GM21786 (cell line): ENCODE measurements around the gene STC2.

Experiments
- ATAC-seq: cut with Tn5 transposase; IDR thresholded peaks from one replicate; pipeline ENCODE4 v1.9.1; 2021; ENCODE audit not compliant: unreplicated experiment

Gene STC2

DNA sequence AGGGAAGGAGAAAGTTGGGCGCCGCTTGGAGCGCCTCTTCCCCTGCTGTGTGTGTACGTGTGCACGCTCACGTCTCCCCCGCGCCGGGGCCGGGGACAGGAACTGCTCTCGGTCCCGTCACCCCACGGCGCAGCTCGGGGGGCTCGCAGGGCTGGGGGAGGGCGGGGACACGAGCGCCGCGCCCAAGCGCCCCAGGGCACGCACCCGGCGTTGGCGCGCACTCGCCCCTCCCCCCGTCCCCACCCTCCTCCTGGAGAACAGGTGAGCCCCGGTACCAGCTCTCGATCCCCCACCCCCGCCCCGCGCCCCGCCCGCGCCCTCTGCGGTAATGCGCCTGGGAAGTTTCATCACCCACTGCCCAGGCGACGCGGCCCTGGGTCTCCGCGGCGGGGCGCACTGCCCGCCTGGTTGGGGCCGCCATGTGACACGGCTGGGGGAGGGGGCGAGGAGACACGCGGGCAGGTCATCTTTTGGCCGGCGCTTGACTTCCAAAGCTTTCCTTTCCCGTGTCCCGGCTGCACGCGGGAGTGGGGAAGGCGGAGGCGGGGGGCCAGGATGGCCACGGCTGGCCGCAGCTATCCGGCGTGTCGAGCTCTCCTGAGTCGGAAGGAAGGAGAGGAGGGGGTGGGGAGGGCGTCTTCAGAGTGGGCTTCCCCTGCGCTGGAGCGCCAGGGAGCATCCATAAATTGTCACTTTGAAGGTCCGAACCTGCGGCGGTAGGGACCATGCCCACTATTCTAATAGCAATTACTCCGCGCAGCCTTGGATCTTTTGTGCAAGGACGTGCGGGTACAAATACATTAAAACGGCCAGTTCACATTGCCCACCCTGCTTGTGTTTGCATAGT lies 1.5 kb upstream of the STC2 start:
- ATAC-seq: peak; percentile 25

DNA sequence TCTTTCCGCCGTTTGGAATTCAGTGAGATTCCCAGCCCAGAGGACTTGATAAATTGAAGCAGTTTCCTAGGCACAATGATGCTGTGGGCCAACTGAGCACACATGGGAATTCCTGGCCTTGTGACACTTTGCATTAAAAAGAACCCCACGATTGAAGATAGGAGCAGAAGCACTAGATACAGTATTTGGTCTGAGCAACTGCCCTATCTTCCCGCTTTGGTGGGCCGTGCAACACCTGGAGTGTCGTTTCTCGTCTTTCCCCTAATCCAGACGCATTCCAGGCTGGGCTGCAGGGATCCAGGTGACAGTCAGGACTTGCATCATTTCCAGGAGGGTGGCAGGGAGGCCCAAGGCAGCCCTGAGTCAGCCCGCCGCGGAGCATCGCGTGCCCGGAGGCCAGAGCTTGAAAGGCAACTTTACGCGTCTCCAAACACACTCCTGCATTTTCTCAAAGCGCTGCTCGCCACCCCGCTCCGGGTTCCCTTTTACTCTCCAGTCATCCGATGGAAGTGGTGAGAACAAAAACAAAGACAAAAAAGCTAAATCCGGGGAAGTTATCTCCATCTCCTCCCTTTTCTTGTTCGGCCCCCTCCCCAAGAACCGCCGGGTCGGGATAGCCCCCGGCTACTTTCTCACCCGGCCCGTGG lies 753 bp upstream of the STC2 start:
- ATAC-seq: no peak

DNA sequence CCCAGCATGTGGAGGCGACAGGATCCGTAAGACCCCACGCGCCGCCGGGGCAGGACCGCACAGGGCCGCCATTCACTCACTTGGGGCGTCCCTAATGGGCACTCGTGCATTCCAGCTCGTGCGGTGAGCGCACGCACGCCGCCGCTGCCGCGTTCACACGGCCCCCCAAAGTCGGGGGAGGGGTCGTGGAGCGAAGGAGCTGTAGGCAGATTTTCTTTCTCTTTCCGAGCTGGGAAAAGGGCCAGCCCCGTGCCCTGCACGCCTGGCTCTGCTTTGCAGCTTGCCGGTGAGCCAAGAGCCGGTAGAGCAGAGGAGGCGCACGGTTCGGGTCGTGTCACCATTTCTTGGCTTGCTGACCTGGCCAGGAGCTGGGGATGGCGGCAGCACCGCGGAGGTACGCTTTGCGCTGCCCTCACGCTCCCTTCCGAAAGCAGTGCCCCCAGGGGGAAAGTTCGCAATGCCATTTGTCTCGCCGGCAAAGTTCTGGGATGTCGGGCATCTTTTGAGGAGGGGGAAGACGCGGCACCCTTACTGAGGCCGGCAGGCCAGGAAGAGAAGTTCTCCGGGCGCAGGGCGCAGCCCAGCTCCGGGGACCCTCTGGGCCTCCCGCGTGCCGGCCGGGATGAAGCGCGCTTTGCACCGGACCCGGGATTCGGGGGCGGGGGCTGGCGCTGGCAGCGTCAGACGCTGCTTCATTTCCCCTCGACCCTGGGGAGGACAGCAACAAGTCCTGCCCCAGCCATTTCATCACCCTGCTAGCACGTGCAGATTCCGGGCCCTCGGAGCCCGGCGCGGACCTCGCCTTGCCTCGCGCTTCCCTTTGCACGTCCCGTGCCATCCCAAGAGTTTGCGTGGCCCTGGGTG lies 898 bp downstream of the STC2 start:
- no peak for ATAC-seq

DNA sequence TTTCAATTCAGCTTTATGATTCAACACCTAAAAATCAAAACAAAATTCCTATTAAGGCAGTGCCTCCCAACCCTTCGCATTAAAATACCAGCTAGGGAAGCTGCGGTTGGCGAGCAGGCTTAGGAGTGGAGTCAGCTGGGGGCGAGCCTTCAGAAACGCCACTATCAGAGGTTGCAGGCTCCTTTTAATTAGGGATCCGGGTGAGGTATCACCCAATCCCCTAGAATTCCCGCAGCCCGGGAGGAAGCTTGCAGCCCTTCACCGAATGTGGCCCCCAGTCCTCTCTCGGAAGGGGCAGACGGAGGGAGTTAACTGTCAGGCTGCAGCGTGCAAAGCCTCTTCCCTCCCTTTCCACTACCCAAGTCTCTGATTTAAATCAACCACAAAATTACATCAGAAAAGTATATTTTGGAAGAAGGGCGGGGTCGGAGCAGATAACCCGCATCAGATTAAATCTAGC lies 1.7 kb downstream of the STC2 start:
- ATAC-seq: no peak

DNA sequence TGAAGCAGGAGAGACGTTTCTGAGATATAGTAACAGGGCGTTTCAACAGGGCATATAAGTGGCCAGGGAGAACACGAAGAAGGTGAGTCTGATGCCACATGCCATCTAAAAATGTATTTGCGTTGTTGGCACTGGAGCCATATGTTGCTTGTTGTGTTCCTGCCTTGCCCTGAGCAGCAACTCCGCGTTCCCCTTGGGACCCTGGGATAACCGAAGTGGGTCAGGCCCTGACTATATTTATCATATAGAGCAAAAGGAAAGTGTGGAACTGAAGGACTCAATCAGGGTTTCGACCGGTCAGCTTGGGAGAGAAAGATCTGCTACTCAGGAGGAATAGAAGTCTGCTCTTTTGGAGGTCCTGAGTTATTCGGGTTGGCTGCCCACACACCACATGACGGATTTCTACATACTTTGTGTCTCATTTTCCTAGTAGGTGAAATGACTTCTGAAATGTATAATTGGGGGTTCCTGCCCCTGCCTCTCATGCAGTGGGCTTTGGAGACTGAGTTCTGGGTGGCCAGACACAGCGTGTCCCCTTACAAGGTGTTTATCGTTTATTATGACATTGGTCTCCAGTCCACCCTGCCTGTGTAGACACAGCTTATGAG lies 3.0 kb downstream of the STC2 start:
- ATAC-seq: no peak

DNA sequence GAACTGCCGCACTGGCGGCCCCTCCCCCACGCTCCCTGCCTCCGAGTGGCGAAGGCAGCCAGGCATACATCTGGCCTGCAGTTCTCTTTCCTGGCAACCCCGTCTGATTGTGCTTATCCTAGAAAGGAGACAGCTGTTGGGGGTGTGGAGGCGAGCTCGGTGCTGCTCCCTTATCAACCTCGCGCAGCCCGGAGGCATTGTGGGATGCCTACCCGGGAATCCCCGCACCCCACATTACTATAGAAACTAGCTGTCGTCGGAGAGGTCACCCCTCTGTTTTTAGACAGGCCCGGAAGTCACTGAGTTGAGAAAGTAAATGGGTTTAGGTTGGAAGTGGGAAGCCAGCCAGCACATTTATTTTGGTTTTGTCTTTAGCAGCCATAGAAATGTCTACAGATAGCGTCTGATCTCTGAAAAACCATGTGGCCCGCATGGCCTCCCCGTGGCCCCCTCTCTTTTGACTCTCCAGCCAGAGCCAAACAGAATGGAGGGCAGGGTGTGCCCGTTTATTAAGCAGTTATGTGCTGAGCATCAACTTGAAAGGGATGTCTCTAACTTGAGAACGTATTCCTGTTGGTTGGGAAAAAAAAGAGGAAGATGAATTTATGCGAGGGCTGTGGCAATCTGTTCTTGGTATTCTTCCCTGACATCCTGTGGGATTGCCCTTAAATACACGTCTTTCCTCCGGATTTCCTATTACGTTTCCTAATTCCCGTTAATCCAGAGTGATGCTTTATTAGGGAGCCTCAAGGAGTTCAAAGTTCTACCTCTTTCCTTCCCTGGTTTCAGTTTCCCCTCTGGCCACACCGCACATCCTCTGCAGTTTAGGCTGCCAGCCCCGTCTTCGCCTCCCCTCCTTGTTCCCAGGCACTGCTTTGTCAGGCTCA lies 3.9 kb downstream of the STC2 start:
- ATAC-seq: no peak

DNA sequence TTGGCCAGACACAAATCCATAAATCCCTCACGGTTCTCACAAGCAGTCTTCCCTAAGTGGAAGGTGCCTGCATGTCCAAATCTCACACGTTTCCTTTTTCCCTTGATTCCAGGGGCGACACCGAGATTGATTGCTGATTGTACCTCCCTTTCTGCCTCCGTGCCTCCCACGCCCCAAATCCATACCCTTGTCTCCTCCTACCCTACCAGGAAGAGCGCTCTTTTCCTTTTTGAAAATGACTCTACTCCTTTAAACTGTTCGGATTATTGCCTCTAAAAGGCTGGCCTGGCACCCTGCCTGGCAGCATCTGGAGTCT lies 4.5 kb downstream of the STC2 start:
- ATAC-seq: no peak

DNA sequence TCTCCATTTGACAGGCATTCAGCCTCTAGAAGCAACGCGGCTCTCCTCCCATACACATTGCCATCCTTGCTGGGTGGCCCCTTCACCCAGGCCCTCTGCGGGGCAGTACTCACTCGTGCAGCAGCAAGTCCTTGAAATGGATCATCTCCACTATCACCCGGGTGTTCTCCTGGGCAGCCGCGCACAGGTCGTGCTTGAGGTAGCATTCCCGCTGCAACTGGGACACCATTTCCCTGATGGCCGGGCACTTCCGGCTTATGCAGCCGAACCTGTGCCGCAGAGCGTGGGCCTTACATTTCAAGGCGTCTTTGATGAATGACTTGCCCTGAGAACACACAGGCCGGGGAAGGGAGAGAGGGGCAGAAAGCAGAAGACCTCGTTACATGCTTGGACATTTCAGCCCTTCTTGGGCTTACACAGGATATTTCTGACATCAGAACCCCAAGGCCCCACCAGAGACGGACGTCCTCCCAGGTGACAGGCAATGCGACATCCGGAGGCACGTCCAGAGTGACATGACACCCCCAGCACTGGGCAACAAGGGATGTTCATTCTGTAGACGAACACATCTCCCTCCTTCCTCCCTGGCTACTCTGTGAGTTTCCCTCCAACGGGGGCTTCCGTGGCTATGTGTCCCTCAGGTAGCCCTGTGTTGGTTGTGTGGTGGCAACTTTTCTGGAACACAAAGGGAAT lies 5.0 kb downstream of the STC2 start:
- ATAC-seq: no peak

DNA sequence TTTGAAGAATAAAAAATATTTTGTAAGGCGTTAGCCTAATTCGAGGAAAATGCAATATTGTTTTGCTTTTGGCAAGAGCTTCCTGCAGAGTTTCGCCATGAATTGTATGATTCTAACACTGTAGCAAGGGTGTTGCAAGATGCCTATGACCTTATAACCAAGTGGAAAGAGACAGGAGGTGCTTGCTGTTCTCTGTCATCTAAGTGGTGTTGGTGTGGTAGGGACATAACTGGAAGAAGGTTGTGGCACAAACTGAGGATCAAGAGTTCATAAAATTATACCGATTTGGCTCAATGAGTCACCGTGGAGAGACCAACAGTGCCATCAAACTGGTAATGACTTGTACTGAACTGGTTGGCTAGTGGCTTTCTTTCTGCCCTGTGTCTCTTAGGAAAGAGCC lies 6.3 kb downstream of the STC2 start:
- ATAC-seq: no peak

DNA sequence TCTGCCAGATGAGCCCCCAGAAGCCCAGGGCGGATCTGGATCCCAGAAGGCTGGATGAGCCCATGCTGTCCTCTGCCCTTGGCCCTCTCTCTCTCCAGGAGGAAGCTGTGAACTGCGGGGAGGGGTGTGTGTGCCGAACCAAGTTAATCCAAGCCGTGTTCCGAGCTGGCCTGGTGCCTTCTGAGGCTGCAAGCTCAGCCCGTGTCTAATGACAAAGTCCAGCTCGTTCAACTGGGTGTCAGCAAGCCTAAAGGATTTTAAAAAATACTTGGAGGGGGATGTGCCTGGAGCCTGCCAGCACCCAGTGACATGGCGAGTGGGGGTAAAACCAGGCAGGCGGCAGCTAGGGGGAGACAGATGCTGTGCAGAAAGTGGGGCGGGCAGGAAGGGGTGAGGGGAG lies 8.0 kb downstream of the STC2 start:
- no peak for ATAC-seq

DNA sequence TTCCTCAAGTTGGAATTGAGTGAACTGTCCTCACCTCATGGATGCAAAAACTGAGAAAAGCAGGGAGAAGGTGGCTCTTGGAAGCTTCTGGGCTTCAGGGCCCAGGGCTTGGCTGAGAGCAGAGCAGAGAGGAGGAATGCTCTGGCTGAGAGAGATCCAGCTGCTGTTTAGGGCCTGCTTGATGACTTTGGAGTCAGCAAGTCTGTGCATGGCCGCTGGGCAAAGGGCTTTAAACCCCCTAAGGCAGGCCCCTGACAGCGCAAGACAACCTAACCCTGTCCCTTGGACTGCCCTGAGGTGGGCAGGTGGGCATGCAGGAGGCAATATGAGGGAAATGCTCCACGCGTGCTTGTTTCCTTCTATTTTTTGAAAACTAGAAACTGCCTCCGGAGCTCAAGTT lies 8.6 kb downstream of the STC2 start:
- ATAC-seq: no peak

DNA sequence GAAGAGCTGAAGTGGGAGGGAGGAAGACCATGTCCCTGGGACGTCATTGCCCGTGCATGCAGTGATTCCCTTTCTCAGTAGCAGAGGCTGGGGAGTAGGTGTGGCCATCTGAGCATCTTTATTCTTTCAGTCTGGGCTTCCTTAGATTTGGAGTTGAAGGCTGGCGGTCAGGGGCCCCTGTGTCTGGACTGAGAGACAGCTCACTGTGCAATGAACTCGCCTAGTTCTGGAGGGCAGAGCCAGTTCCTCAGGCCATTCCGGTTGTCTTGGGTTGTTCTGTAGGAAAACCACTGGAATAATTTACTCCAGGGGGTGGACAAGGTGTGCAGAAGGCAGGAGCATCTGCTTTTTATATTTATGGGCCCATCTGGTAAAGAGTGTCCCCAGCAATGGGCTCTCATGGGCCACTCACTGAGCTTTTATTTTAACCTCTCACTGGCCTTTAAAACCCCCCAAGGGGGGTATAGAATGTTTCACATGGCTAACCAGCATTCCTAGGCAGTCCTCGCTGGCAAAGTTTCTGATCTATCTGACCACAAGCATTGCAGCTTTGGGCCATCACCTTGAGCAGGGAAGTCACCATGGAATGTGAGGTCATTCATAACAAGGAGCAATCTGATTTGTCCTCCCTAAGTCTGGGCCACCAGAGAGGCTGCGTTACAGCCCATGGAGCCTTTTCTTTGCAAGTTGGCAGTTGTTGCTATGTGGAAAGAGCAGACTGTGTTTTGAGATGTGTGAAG lies 9.2 kb downstream of the STC2 start:
- ATAC-seq: no peak

DNA sequence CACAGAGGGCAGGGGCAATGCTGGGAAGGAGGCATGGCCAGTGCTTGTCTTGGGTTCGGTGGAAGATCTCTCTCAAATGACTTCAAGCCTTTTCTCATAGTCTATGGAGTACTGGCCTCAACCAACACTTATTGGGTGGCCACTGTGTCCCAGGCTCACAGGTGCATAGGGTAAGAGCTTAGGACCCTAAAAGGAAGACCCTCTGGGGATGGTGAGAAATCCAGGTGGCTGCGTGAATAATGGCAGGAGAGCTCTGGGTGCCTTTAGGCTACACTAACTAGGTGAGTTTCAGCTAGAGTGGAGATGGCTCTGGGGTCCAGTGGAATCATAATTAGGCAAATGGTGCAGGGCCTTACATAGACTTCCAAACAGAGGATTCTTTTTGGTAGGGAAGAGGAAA lies 9.9 kb downstream of the STC2 start:
- ATAC-seq: no peak

DNA sequence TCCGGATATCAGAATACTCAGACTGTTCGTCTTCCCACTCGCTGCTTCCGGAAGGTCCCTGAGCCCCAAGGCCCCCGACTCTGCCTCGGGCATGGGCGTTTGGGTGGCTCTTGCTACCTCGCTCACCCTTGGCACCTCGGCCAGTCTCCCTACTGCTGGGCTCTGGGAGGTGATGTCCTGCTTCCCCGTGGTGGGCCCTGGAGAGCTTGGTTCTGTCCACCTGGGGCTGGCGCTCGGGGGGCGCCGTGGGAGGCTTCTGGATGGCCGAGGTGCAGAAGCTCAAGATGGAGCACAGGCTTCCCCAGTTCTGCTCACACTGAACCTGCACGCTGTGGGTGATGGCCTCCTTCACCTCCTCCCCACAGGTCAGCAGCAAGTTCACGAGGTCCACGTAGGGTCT lies 10.4 kb downstream of the STC2 start:
- no peak for ATAC-seq

DNA sequence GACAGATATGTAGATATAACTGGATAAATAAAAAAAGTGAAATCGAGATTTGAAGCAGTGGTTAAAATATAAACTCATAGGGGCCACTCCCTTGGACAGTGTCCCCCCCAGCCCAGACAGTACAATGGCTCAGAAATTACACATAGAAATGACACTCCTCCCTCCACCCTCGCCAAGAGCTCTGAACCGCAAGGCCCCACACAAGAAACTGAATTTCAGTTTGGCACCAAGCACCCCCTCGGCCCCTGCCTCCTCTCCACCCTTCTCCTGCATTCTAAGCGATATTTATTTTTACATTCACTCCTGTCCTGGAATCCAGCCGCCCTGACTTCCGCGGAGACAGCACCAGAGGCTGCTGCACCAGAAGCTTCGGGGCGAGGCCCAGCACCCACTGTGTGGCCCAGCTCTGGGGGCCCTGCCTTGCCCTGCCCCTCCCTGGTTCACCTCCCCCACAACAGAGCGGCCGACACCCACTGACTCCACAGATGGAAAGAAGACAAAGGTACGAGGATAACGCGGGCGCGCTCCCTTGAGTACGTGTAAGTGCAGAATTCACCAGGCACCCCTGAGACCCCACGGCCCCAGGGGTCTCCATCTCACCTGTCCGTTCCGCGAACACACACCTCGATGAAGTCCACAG lies 11.0 kb downstream of the STC2 start:
- ATAC-seq: no peak

DNA sequence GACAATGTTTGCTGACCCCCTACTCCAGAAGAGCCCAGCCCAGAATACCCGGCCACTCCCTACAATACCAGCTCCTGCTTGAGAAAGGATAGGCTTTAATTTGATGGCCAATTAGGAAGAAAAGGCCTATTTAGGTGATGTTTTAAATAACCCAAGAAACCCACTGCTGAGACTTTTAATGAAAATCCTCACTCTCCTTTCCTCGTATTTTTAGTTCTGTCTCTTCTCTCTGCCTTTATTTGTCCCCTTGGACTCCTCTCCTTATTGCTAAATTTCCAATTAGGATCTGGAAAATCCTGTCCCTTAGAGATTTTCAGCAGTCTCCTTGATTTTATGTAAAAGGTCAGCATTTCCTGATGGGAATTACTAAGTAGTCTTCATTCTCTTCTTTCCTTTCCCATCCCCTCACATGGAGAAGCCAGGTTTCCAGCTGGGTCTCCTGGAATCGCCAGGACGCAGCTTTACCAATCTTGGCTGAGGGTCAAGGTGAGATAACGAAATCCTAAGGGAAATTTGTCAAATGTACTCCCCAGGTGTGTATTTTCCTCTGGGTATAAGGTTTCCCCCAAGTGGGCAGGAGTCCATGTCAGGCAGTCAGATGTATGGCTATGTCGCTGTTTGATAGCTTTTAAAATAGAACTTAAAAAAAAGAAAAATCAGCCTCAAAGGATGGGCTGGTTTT lies 11.7 kb downstream of the STC2 start:
- ATAC-seq: no peak

DNA sequence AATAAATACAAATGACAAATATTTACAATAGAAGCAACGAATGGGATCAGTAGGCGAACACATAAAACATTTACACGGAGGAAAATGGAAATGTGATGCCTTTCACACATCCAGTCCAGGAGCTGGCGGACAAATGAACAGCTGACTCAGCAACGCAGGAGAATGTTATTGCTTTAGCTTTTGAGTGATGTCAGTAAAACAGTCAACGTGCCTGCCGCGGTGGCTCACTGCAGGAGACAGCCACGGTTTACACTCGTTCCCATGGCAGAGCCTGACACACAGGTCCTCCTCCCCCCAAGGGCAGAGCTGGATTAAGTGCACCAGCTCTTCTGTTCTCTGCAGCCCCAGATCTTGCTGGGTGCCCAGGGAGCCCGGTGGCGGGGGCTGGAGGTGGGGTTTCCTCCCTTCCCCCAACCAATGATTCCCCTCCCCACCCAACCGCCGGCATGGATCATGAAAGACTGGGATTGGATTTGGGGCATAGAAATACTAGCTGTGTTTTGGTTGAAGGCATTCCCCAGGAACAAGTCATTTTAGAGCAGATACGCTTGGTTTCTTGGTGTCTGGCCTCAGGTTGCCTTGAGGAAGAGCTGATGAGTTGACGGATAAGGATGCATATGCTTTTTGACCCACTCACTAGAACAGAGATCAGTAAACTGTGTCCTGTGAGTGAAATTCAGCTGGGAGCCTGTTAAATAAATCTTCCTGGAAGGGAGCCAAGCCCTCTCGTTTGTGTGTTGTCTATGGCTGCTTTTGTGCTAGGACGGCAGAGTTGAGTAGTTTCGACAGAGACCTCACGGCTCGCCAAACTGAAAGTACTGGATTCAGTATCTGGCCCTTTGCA lies 12.5 kb downstream of the STC2 start:
- ATAC-seq: no peak
